Omental fat pad (tissue), 4 donors: ENCODE data around the gene POLR3H. TPM values are rescaled to one million over a fixed set of nuclear protein-coding genes. Genes with fewer than 3 reads are reported as not detected.

Source experiments
- ATAC-seq: fragments of 150-250 bp; one replicate; pipeline ENCODE4 v1.9.1; 2016; ENCODE audit warnings: mild to moderate bottlenecking, moderate library complexity; ENCODE audit not compliant: low FRiP score
- DNase-seq: peaks from one replicate; pipeline ENCODE4 v3.0.0-alpha.2; 2019; ENCODE audit warnings: low spot score
- total RNA-seq, 4 donors: library from RNA; depleted of rRNA; stranded (reverse); fragments of >200 nt; gene quantifications; one replicate each; pipeline ENCODE4 v1.1.0, GENCODE V29; 2016
- TF ChIP-seq, protein P1 (sequence below), 3 donors: fragments of 450-650 bp; IDR thresholded peaks; one replicate each; pipeline ENCODE4 v1.5.1; 2016 to 2017; ENCODE audit warnings: antibody characterized with exemption in 3 of 3, mild to moderate bottlenecking in 3 of 3, moderate library complexity in 2 of 3

Gene POLR3H
- total RNA-seq, 4 donors from 2014 or later = 17.0 to 37.7 (median 22.3) TPM

DNA sequence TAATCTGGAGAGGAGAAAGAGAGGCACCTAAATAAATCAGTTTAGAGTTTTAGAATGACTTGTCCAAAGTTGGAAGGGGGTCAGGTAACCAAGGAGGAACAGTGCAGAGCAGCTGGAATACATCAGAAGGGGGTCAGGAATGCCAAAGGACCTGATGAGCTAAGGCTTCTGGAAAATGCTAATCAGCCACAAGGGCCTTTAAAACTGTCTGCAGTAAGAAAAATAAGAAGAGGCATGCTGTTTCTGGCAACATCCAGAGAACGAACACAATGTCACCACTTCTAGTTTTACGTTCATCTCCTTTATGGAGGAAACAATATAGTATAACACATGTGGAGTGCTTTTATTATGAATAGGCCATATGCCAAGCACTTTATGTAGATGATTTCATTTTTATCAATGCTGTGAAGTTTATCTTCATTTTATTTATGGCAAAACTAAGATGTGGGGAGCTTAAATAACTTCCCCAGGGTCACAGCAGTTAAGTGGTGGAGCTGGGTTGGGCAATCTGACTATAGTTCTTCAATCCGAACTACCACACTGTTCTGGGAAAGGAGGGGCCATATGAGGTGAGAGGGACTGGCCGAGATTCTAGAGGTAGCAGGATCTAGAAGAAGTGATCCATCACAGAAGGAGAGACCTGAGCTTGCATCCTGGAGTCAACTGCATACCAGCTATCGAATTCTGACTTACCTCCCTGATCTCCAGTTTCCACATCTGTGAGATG, 52.7 kb downstream of the POLR3H start:
- TF ChIP-seq, protein P1, sequence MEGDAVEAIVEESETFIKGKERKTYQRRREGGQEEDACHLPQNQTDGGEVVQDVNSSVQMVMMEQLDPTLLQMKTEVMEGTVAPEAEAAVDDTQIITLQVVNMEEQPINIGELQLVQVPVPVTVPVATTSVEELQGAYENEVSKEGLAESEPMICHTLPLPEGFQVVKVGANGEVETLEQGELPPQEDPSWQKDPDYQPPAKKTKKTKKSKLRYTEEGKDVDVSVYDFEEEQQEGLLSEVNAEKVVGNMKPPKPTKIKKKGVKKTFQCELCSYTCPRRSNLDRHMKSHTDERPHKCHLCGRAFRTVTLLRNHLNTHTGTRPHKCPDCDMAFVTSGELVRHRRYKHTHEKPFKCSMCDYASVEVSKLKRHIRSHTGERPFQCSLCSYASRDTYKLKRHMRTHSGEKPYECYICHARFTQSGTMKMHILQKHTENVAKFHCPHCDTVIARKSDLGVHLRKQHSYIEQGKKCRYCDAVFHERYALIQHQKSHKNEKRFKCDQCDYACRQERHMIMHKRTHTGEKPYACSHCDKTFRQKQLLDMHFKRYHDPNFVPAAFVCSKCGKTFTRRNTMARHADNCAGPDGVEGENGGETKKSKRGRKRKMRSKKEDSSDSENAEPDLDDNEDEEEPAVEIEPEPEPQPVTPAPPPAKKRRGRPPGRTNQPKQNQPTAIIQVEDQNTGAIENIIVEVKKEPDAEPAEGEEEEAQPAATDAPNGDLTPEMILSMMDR (IDR thresholded peaks at IDR 0.05) = no peak
- DNase-seq = no peak
- peak; percentile 32 for ATAC-seq

DNA sequence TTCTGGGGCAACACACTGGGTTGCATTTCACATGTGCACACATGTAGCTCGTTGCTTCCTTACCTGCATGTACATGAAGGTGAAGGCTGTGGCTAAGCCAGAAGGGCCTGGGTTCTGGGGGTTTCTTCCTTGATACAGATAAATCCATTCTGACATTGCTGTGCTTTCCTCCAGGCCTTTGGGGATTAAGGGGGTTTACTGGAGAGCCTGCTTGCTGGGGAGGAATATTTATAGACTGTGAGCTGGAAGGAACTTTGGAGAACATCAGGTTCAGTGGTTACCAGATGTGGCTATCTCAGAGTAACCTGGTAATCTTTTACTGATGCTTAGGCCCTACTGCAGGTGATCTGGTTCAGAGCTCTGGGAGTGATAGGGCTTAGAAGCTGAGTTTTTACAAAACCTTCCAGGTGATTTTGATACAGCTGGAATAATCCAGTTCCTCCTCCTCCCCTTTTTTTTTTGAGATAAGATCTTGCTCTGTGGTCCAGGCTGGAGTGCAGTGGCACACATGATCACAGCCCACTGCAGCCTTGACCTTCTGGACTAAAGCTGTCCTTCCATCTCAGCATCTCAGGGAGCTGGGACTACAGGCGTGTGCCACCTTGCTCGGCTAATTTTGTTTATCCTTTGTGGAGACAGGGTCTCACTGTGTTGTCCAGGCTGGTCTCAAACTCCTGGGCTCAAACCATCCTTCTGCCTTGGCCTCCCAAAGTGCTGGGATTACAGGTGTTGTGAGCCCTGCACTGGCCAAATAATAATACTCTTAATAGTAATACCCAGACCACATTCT, 55.5 kb downstream of the POLR3H start:
- no peak for DNase-seq
- ATAC-seq = no peak
- TF ChIP-seq, protein P1 (IDR thresholded peaks at IDR 0.05) = no peak

DNA sequence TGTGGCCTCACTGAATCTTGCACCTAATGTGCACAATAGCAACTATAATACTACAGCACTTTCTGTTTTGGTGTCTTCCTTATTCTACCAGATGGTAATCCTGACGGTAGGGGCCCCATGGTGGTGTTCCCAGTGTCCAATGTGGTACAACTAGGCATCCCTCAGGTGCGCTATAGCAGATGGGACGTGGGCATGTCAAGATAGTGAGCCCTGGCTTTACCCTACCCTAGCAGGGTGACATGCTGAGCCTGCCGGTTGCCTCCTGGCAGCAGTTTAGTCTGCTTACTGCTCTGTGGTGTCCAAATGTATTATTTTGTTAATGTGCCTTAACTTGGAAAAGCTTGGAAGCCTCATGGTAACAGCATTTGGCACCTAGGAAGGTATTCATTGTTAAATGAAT, 56.2 kb downstream of the POLR3H start:
- TF ChIP-seq, protein P1 (IDR thresholded peaks at IDR 0.05) = no peak
- DNase-seq (no peak), ATAC-seq (no peak)

GRCh38 chr22:41487037-41487935, 57.0 kb downstream of the POLR3H start:
- ATAC-seq (no peak), DNase-seq (no peak)
- TF ChIP-seq, protein P1 (IDR thresholded peaks at IDR 0.05) = no peak

- ATAC-seq (no peak), DNase-seq (no peak)
- TF ChIP-seq, protein P1 (IDR thresholded peaks at IDR 0.05) = no peak
These were observed 59.2 kb downstream of the POLR3H start for GRCh38 chr22:41485033-41485432.

DNA sequence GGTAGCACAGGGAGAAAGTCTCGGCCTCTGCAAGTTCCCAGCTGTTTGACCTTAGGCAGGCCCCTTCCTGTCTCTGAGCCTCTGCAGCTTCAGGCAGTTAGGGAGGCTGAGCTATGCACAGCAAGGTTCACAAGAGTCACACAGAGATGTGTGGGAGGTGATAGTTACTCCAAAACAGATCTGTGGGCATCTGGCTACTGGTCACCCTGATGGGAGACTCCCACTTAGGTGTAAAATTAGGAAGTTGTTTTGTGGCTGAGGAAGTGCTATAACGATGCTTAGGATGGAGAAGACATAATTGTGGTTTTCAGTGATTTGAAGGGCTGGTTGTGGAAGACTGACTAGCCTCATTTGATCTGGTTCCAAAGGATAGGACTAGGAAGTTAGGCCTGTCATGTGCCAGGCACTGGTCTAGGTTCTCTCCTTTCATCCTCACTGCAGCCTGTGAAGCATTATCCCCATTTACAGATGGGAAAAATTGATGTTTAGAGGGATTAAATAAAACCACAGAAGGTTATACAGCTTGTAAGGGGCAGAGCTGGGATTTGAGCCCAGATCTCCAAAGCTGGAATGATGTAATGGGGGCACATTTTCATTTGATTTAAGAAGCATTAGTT, 61.8 kb downstream of the POLR3H start:
- TF ChIP-seq, protein P1 (IDR thresholded peaks at IDR 0.05) = no peak
- DNase-seq (no peak), ATAC-seq (no peak)
